Stimulated activated CD4-positive, alpha-beta T cell treated with anti-CD3 and anti-CD28 coated beads, Interleukin-1b, Interleukin-23, amount 100 ng/mL, for 48 hours (primary cell): Measurements from ENCODE around the gene HYDIN.
"Not testable (repeated sequence)": the region's sequence is repeated elsewhere in the genome, so short reads cannot be mapped to it uniquely, and the experiment has no call there.

Experiments used
- DNase-seq: peaks from one replicate; pipeline ENCODE4 v3.0.0-alpha.2; 2020

HYDIN gene

DNA sequence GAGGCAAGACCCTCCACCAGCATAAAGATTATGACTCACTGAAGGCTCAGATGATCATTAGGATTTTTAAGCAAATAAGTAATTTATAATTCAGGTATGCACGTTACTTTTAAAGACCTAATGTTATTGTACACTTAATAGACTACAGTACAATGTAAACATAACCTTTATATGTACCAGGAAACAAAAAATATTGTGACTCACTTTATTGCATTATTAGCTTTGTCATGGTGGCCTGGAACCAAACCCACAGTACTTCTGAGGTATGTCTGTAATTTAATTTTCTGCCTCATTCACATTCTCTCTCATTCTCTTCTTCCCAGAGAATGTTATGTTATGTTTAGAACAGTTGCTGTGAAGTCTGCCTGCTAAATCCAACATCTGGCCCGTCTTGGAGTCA is 407.8 kb downstream of the HYDIN start:
- not testable (repeated sequence) for DNase-seq

DNA sequence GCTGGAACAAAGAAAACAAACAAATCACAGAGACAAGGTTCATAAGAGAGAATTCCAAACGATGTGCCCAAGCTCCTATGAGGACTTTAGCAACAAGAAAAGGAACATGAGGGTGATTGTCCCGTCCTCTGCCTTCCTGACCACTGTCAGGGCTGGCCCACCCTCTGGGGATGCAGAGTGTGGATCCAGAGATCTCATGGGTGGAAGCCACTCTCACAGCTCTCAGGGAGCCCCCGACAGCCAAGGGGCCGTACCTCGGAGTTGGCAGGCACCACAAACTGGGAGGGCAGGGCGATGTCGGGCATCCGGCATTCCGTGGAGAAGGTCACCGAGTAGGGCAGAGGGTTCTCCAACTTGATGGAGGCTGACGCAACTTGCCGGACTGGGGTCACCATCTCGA is 412.4 kb downstream of the HYDIN start:
- DNase-seq = not testable (repeated sequence)

DNA sequence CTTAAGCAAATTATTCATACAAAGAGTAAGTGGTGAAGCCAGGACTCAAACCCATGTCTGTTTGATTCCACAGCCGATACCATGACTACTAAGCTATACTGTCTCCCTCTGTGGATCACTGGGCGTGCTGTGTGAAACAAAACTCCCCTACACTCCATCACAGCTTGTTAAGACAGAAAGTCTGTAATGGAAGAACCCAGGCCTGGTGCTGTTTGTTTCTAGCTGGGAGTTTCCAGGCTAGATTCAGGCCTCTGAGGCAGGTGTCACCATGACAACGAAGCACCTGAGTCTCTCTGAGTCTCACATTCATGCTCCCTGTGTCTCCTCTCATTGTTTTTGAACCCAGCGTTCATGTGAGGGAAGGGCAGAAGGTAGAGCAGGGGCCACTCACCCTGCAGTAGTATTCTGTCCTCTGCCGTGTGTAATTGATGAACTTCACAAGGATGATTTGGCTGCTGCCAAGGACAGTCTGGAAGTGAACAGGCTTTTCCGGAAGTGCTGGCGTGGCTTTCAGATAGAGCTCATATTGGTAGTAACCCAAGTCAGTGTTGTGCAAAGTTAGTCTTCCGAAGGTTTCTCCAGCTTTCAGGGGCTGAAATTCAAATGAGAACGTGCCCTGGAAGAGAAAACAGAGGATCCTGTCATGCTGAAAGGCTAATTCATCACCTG is 421.0 kb downstream of the HYDIN start:
- DNase-seq = no peak

DNA sequence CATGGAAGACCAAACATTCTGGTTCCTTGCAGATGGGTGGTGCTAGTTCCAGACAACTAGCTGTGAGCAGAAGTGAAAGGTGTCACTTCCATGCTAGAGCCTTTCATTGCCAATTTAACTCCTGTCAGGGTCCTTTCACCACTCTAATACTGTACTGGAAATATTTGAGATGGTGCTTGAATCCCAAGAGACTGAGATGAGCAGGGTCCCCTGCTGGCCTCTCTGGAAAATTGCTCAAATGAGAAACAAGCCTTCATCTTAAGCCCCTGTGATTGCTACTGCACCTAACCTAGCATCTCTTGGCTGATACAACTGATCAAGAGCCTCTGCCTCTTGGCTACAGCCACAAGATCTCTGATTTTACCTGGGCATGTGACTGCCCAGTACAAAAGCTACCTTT is 422.2 kb downstream of the HYDIN start:
- DNase-seq = no peak

DNA sequence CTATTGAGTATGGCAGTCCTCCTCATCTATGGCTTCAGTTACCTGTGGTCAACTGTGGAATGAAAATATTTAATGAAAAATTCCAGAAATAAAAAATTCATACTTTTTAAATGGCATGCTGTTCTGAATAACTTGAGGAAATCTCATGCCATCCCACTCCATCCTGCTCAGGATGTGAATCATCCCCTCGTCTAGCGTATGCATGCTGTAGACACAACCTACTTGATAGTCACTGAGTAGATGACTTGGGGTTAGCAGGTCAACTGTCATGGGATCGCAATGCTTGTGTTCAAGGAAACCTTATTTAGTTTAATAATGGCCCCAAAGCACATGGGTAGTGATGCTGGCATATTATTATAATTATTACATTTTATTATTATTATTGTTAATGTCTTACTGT is 424.7 kb downstream of the HYDIN start:
- no peak for DNase-seq

DNA sequence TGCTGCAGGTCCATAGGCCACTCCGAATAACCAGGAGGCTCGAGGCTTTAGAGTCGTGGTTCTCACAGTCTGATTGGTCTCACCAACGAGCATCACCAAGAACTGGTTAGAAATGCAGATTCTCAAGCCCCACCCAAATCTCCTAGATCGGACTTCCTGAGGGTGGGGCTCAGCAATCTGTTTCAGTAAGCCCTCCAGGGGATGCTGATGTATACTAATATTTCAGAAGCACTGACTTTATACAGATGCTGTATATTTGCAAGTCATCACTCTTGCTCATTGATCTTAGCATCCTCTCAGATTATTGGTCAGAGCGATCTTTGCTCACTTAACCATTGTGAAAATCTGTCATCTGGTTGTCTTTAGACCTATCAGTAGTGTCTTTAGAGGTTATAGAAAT is 425.1 kb downstream of the HYDIN start:
- no peak for DNase-seq

DNA sequence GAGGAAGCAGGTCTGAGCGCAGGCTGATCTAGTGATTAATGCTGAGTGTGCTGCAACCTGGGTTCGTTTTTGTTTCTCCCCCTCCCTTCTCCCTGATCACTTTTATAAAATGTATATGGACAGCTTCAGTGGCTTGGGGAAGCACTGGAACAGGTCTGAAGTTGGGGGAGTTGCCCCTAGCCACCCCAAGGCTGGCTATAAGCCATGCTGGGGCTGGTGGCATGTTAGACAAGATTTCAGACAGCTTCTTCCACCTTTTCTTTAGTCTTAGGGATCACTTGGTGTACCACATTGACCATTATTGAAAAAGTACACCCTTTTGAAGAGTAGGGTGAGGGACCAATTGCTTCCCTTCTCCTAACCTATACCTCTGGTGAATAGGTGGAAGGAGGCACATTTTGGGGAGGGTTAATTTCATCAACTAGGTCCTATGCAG is 425.8 kb downstream of the HYDIN start:
- no peak for DNase-seq

DNA sequence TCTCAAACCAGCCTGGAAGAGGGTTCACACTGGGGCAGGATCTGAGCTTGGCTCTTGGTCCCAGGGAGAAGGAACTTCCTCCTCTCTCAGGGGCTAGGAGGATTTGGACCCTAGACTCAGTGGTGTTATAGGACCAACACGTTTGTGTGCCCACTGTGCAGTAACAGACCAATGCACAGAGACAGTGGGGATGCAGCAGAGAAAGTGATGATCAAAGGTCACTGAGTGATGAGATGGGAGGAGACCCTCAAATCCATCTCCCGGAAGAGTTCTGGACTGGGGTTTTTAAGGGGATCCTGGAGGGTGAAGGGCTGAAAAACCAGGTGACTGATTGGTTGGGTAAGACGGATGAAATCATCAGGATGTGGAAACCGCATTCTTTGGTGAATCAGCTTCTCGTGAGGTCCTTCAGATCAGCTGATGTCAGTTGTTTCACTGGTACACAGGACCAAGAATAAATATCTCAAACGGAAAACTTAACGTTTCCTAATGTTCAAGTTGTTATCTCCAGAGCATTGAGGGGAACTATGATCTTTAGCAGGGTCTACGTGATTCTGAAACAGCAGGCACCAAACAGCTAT is 426.3 kb downstream of the HYDIN start:
- DNase-seq = no peak

GRCh38 chr16:70803319-70803718 is 427.2 kb downstream of the HYDIN start:
- no peak for DNase-seq

GRCh38 chr16:70801611-70802010 is 428.9 kb downstream of the HYDIN start:
- DNase-seq = no peak

DNA sequence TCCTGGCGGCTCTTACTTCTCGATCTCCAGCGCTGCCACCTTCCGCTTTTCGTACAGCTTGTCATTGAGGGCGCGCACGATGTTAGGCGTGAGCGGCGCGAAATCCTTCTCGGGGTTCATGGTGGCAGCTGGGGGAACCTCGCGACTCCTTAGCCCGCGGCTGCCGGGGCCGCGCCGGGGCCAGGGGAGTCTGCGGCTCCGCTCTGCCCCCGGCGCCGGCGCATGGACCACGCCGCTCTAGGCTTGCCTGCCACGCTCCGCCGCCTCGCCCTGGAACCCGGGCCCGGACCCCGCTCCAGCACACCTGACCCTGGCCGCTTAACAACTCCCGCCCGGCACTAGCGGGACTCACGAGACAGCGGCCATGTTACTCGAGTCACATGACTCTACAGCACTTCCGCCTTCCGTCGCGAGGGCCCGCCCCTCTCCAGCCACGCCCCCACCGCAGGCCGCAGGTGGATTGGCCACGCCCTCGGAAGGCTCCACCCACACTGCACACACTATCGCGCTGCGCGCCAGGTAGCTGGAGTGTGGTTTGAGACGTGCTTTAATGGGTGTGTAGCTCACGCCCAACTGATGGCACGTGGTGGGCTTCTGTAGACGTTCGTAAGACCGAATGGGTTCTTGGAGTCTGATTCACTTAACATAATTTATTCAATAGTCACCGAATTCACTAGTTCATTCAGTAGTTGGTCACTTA is 429.6 kb downstream of the HYDIN start, which contains the start of gene VAC14:
TSS of gene VAC14 (minus strand) at position 378 of the 700 bp plus-strand sequence. CDS start at position 120, 258 bp downstream.
- DNase-seq = peak; percentile 97

- DNase-seq = peak; percentile 23
These were observed 430.2 kb downstream of the HYDIN start for GRCh38 chr16:70800311-70800710.

- no peak for DNase-seq
These were observed 434.2 kb downstream of the HYDIN start for GRCh38 chr16:70796301-70796700.

DNA sequence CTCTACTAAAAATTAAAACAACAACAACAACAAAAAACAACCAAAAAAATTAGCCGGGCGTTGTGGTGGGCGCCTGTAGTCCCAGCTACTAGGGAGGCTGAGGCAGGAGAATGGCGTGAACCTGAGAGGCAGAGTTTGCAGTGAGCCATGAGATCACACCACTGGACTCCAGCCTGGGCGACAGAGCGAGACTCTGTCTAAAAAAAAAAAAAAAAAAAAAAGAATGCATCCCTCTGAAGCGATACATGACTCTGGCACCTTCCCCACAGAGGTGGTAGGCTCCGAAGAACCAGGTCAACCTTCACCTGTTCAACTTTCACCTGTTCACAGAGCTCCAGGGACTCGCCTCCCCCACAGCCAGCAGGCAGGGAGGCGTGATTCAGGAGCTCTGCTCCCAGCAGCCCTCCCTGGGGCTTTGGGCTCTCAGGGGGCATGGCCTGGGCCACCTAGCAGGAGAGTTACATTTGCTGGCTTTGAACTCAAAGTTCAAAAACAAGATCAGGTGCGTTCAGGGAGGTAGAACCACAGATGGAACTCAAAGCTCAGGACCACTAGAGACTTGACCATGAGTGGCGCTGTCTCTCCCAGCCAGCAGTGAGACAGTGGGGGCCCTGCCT is 435.1 kb downstream of the HYDIN start:
- no peak for DNase-seq

GRCh38 chr16:70793851-70794502 is 436.5 kb downstream of the HYDIN start:
- DNase-seq = no peak

GRCh38 chr16:70790815-70791214 is 439.7 kb downstream of the HYDIN start:
- no peak for DNase-seq

DNA sequence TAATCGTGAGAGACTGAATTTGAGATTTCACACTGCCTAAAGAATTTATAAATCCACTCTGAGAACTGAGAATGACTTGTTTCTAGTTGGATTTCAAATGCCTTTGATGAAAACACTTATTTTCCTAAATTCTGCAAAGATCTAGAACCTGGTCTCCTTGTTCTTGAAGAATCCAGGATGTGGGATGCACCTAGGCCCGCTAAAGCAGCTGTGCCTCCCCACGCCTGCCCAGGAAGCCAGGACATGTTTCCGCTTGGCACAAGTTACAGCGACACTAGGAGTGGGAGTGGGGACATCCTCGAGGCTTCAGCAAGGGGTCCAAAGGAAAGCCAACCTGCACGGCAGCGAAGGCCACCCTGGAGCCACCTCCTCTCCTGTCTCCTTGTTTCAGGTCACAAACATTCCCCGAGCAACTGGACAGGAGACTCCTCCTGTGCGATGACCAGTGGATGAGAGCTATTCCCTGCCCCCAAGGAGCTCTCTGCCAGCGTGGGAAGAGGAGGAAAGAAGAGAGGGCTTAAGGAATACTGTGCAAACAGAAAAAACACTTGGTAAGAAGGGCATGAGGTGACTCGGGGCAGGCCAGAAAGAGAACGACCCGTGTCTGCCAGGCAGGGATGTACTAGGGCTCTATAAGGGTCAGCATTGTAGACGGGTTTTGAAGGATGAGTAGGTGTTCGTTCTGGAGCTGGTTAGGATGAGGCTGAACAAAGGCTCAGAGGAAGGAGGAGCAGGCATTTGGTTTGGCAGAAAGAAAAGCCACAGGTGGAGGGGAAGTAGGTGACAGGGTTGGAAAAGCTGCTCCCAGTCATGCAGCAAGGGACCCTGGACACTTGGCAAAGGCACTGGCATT is 440.7 kb downstream of the HYDIN start:
- DNase-seq = no peak

GRCh38 chr16:70788668-70789594 is 441.6 kb downstream of the HYDIN start:
- DNase-seq = no peak

DNA sequence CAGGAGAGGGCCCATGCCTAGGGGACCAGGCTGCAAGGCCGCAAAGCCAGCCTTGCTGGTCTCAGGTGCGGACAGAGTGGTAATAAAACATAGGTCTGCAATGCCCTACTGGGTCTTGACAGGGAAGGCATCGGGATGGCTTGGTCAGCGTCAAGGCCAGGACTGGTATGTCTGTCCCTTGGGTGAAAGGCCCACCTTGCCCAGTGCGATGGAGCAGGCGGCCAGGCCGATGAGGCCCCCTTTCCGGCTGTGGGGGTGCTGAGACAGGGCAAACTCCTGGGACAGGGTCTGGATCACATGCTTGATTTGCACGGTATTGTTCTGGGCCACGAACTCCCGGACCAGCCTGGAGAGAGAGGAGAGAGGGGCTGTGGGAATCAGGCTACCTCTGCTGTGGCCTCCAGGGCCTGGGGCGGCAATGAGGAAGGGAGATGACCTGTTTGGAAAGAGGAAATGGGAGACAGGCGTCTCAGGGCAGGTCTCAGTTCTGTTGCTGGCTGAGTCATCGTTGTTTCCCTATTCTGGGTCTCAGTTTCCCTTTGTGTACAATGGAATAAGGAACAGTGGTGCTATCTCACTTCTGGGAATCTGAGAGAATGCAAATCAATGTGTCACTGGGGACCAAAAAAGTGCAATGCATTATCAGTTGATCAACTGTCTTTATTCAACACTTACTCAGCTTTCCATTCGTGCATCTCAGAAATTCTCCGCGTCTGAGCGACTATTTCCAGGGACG is 444.3 kb downstream of the HYDIN start:
- no peak for DNase-seq
